ENCODE results near the gene SPIN1. TPM values are rescaled to one million over a fixed set of nuclear protein-coding genes. Genes with fewer than 3 reads are reported as not detected.

The SPIN1 gene
- total RNA-seq, 4 donors from 2014 or later = 23.5 to 56.5 (median 38.4) TPM

- H3K36me3 ChIP-seq = no peaks in the 10 kb centered on the region
- H3K4me1 ChIP-seq = peaks cover 2 to 36% (median 7%) of the 10 kb centered on the region in 3 donors
- no peak overlapping the region for H3K27ac ChIP-seq
- DNase-seq = no peak
- no peaks in the 10 kb centered on the region for H3K9me3 ChIP-seq
- no peak overlapping the region for H3K4me3 ChIP-seq
- 89 to 91% methylated on average over 4 of the region's 4 CpGs for WGBS, 2 donors
- no peaks in the 10 kb centered on the region for H3K27me3 ChIP-seq
- TF ChIP-seq CTCF (IDR thresholded peaks at IDR 0.05) (no peak), POLR2A (IDR thresholded peaks at IDR 0.05) (no peak)
- intact Hi-C loops (cut with DNase I) = no loop called here
Observed at GRCh38 chr9:88403340-88403739, 15.1 kb downstream of the SPIN1 start.

GRCh38 chr9:88406051-88406450 lies 17.8 kb downstream of the SPIN1 start:
- no peak for TF ChIP-seq POLR2A (IDR thresholded peaks at IDR 0.05)
- TF ChIP-seq CTCF (IDR thresholded peaks at IDR 0.05) = no peak
- Histone ChIP-seq H3K4me3 (no peak overlapping the region), H3K27me3 (no peaks in the 10 kb centered on the region), H3K36me3 (no peaks in the 10 kb centered on the region), H3K27ac (no peak overlapping the region), H3K4me1 (peaks cover 0 to 28% (median 5%) of the 10 kb centered on the region in 3 donors), H3K9me3 (no peaks in the 10 kb centered on the region)
- no peak for DNase-seq
- 98 to 100% methylated on average over 7 of the region's 7 CpGs for WGBS, 2 donors
- intact Hi-C loops (cut with DNase I) = no loop called here

- H3K4me3 ChIP-seq = no peak overlapping the region
- DNase-seq = no peak
- intact Hi-C loops (cut with DNase I) = no loop called here
- 91 to 92% methylated on average over 4 of the region's 4 CpGs for WGBS, 2 donors
- H3K36me3 ChIP-seq = peaks cover 0 to 40% (median 0%) of the 10 kb centered on the region in 3 donors
- H3K9me3 ChIP-seq = peaks cover 0 to 23% (median 0%) of the 10 kb centered on the region in 3 donors
- H3K27me3 ChIP-seq = no peaks in the 10 kb centered on the region
- H3K27ac ChIP-seq = no peak overlapping the region
- H3K4me1 ChIP-seq = peaks cover 0 to 16% (median 5%) of the 10 kb centered on the region in 3 donors
- TF ChIP-seq POLR2A (IDR thresholded peaks at IDR 0.05) (no peak), CTCF (IDR thresholded peaks at IDR 0.05) (no peak)
Observed at GRCh38 chr9:88411471-88411870, 23.2 kb downstream of the SPIN1 start.

- no peak overlapping the region for H3K4me3 ChIP-seq
- peaks cover 0 to 69% (median 0%) of the 10 kb centered on the region in 3 donors for H3K36me3 ChIP-seq
- TF ChIP-seq POLR2A (IDR thresholded peaks at IDR 0.05) (no peak), CTCF (IDR thresholded peaks at IDR 0.05) (no peak)
- 100% methylated on average over 1 to 2 of the region's 2 CpGs for WGBS, 2 donors
- H3K4me1 ChIP-seq = peaks cover 0 to 16% (median 5%) of the 10 kb centered on the region in 3 donors
- no peaks in the 10 kb centered on the region for H3K27me3 ChIP-seq
- no peak overlapping the region for H3K27ac ChIP-seq
- peaks cover 2 to 35% (median 10%) of the 10 kb centered on the region in 3 donors for H3K9me3 ChIP-seq
- DNase-seq = no peak
- intact Hi-C loops (cut with DNase I) = no loop called here
Observed at GRCh38 chr9:88414298-88414697, 26.1 kb downstream of the SPIN1 start.

GRCh38 chr9:88418025-88418424 lies 29.8 kb downstream of the SPIN1 start:
- Histone ChIP-seq H3K4me1 (no peaks in the 10 kb centered on the region), H3K27ac (peak overlapping the region in 2 of 4 donors; percentile 13 to 38), H3K9me3 (peaks cover 11 to 53% (median 17%) of the 10 kb centered on the region in 3 donors), H3K36me3 (peaks cover 0 to 98% (median 0%) of the 10 kb centered on the region in 3 donors), H3K27me3 (no peaks in the 10 kb centered on the region), H3K4me3 (no peak overlapping the region)
- no peak for DNase-seq
- intact Hi-C loops (cut with DNase I) = no loop called here
- WGBS, 2 donors = 84 to 87% methylated on average over 4 of the region's 4 CpGs
- TF ChIP-seq CTCF (IDR thresholded peaks at IDR 0.05) (no peak), POLR2A (IDR thresholded peaks at IDR 0.05) (no peak)
